ENCODE results near the gene KCNAB1.

The KCNAB1 gene

GRCh38 chr3:156431334-156432124 lies 311.2 kb downstream of the KCNAB1 start:
- TF ChIP-seq POLR2AphosphoS5 (IDR thresholded peaks at IDR 0.05; ENCODE audit: low read depth, low read length) (no peak), TAF1 (IDR thresholded peaks at IDR 0.05; ENCODE audit: borderline replicate concordance, insufficient read depth, low read length) (no peak), SIN3A (IDR thresholded peaks at IDR 0.05; ENCODE audit: borderline replicate concordance, insufficient read depth, low read length) (no peak), FOXP2 (optimal IDR thresholded peaks at IDR 0.05; ENCODE audit: borderline replicate concordance, extremely low read depth, extremely low read length, insufficient read depth) (no peak)
- TF ChIP-seq, protein P1, sequence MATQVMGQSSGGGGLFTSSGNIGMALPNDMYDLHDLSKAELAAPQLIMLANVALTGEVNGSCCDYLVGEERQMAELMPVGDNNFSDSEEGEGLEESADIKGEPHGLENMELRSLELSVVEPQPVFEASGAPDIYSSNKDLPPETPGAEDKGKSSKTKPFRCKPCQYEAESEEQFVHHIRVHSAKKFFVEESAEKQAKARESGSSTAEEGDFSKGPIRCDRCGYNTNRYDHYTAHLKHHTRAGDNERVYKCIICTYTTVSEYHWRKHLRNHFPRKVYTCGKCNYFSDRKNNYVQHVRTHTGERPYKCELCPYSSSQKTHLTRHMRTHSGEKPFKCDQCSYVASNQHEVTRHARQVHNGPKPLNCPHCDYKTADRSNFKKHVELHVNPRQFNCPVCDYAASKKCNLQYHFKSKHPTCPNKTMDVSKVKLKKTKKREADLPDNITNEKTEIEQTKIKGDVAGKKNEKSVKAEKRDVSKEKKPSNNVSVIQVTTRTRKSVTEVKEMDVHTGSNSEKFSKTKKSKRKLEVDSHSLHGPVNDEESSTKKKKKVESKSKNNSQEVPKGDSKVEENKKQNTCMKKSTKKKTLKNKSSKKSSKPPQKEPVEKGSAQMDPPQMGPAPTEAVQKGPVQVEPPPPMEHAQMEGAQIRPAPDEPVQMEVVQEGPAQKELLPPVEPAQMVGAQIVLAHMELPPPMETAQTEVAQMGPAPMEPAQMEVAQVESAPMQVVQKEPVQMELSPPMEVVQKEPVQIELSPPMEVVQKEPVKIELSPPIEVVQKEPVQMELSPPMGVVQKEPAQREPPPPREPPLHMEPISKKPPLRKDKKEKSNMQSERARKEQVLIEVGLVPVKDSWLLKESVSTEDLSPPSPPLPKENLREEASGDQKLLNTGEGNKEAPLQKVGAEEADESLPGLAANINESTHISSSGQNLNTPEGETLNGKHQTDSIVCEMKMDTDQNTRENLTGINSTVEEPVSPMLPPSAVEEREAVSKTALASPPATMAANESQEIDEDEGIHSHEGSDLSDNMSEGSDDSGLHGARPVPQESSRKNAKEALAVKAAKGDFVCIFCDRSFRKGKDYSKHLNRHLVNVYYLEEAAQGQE (IDR thresholded peaks at IDR 0.05; ENCODE audit: insufficient read depth in 1 of 2, low read depth in 2 of 2, low read length in 2 of 2): no peak

GRCh38 chr3:156432563-156432962 lies 312.2 kb downstream of the KCNAB1 start:
- TF ChIP-seq, protein P1 (IDR thresholded peaks at IDR 0.05; ENCODE audit: insufficient read depth in 1 of 2, low read depth in 2 of 2, low read length in 2 of 2): no peak
- TF ChIP-seq TAF1 (IDR thresholded peaks at IDR 0.05; ENCODE audit: borderline replicate concordance, insufficient read depth, low read length) (no peak), SIN3A (IDR thresholded peaks at IDR 0.05; ENCODE audit: borderline replicate concordance, insufficient read depth, low read length) (no peak), FOXP2 (optimal IDR thresholded peaks at IDR 0.05; ENCODE audit: borderline replicate concordance, extremely low read depth, extremely low read length, insufficient read depth) (no peak), POLR2AphosphoS5 (IDR thresholded peaks at IDR 0.05; ENCODE audit: low read depth, low read length) (no peak)

- TF ChIP-seq POLR2AphosphoS5 (IDR thresholded peaks at IDR 0.05; ENCODE audit: low read depth, low read length) (no peak), TAF1 (IDR thresholded peaks at IDR 0.05; ENCODE audit: borderline replicate concordance, insufficient read depth, low read length) (no peak), SIN3A (IDR thresholded peaks at IDR 0.05; ENCODE audit: borderline replicate concordance, insufficient read depth, low read length) (no peak), FOXP2 (optimal IDR thresholded peaks at IDR 0.05; ENCODE audit: borderline replicate concordance, extremely low read depth, extremely low read length, insufficient read depth) (no peak)
- TF ChIP-seq, protein P1 (IDR thresholded peaks at IDR 0.05; ENCODE audit: insufficient read depth in 1 of 2, low read depth in 2 of 2, low read length in 2 of 2): no peak
Measured at GRCh38 chr3:156433138-156433537, 312.8 kb downstream of the KCNAB1 start.

DNA sequence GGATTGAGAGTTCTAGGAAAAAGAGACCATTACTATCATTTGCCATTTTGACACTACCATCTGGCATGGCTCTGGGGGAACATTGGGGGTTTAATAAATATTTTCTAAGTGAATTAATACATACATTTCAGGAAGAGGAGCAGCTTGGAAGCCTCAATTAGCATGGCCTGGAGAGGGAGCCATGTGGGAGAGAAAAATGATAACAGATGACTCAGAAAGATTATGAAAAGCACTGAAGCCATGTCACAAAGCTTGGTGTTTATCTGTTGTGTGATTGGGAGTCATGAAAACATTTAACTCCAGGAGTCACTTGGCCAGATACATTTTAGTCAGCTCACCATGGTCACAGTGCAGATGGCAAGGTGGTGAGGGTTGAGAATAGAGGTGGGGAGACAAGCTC lies 313.5 kb downstream of the KCNAB1 start:
- TF ChIP-seq SIN3A (IDR thresholded peaks at IDR 0.05; ENCODE audit: borderline replicate concordance, insufficient read depth, low read length) (no peak), POLR2AphosphoS5 (IDR thresholded peaks at IDR 0.05; ENCODE audit: low read depth, low read length) (no peak), FOXP2 (optimal IDR thresholded peaks at IDR 0.05; ENCODE audit: borderline replicate concordance, extremely low read depth, extremely low read length, insufficient read depth) (no peak), TAF1 (IDR thresholded peaks at IDR 0.05; ENCODE audit: borderline replicate concordance, insufficient read depth, low read length) (no peak)
- TF ChIP-seq, protein P1 (IDR thresholded peaks at IDR 0.05; ENCODE audit: insufficient read depth in 1 of 2, low read depth in 2 of 2, low read length in 2 of 2): no peak

All from PFSK-1 (cell line).